ENCODE results near the gene SLC49A3. TPM values are rescaled to one million over a fixed set of nuclear protein-coding genes. Genes with fewer than 3 reads are reported as not detected.
A peak's percentile ranks its signal among the peaks of the same experiment; 100 is the strongest.

SLC49A3 gene
- total RNA-seq, 1 experiment from 2014 or later, result 6.9 TPM

- Histone ChIP-seq H4K5ac (ENCODE audit: insufficient read length, low read depth, low read length) (no peak overlapping the region), H3K18ac (ENCODE audit: insufficient read length, low read depth, low read length) (no peak overlapping the region), H3K9ac (ENCODE audit: extremely low read depth, insufficient read length, low read length) (no peak overlapping the region), H2BK15ac (ENCODE audit: low read depth, low read length) (no peak overlapping the region), H4K91ac (ENCODE audit: insufficient read length, low read depth, low read length) (no peak overlapping the region), H3K4me2 (ENCODE audit: insufficient read depth, insufficient read length, low read length) (peak overlapping the region; percentile 53), H2BK120ac (ENCODE audit: low read depth, low read length, poor library complexity, severe bottlenecking) (no peak overlapping the region), H3T11ph (ENCODE audit: low read length) (no peak overlapping the region), H2AK5ac (ENCODE audit: insufficient read length, low read length) (no peak overlapping the region), H3K4me1 (ENCODE audit: insufficient read depth, low read length) (no peaks in the 10 kb centered on the region), H3K79me1 (ENCODE audit: insufficient read depth, low read depth, low read length, poor library complexity, severe bottlenecking) (no peaks in the 10 kb centered on the region), H3K23ac (ENCODE audit: insufficient read length, low read depth, low read length) (no peak overlapping the region), H3K23me2 (ENCODE audit: insufficient read length, low read depth, low read length, poor library complexity, severe bottlenecking) (peaks cover 5% of the 10 kb centered on the region), H3K14ac (ENCODE audit: insufficient read depth, low read length) (no peak overlapping the region), H2BK12ac (ENCODE audit: insufficient read length, low read depth, low read length) (no peak overlapping the region), H4K8ac (replicated peaks; ENCODE audit: insufficient read length, low read depth, low read length) (no peak overlapping the region), H2BK5ac (ENCODE audit: insufficient read length, low read length) (no peak overlapping the region), H3K4ac (ENCODE audit: low read depth, low read length) (no peak overlapping the region), H3K27me3 (ENCODE audit: insufficient read depth, low read length) (no peaks in the 10 kb centered on the region), H3K9me3 (ENCODE audit: control insufficient read depth, low read depth, low read length) (no peaks in the 10 kb centered on the region), H3K56ac (ENCODE audit: insufficient read length, low read depth, low read length) (no peak overlapping the region), H3K27ac (ENCODE audit: insufficient read length, low read depth, low read length) (no peak overlapping the region), H3K79me2 (ENCODE audit: insufficient read depth, low read length) (no peaks in the 10 kb centered on the region), H4K20me1 (ENCODE audit: control insufficient read depth, insufficient read depth, insufficient read length) (no peaks in the 10 kb centered on the region), H2BK20ac (ENCODE audit: low read depth, low read length, poor library complexity, severe bottlenecking) (no peak overlapping the region), H2AFZ (ENCODE audit: low read length) (no peak overlapping the region)
- Mint-ChIP-seq H3K27ac (no peak overlapping the region), H3K36me3 (ENCODE audit: insufficient read depth in 1 of 3, low read depth in 3 of 3) (no peaks in the 10 kb centered on the region; a peak in 3 of 7 replicates), H3K4me3 (peak overlapping the region; percentile 54 to 75), H3K27me3 (ENCODE audit: low read depth) (peaks cover 13% of the 10 kb centered on the region), H3K9me3 (no peaks in the 10 kb centered on the region; a peak in 1 of 5 replicates), H3K4me1 (peaks cover 2 to 20% of the 10 kb centered on the region in 2 experiments)
- peak; percentile 77 for DNase-seq
- no peak for TF ChIP-seq CTCF (conservative IDR thresholded peaks at IDR 0.05)
- no CpG with 5 or more reads among the region's 62 CpGs for WGBS (ENCODE audit: extremely low coverage, insufficient read length, low lambda C conversion rate)
These were observed 7.9 kb downstream of the SLC49A3 start for GRCh38 chr4:680928-681645.
